ENCODE results near the gene ALDH16A1.

DNA sequence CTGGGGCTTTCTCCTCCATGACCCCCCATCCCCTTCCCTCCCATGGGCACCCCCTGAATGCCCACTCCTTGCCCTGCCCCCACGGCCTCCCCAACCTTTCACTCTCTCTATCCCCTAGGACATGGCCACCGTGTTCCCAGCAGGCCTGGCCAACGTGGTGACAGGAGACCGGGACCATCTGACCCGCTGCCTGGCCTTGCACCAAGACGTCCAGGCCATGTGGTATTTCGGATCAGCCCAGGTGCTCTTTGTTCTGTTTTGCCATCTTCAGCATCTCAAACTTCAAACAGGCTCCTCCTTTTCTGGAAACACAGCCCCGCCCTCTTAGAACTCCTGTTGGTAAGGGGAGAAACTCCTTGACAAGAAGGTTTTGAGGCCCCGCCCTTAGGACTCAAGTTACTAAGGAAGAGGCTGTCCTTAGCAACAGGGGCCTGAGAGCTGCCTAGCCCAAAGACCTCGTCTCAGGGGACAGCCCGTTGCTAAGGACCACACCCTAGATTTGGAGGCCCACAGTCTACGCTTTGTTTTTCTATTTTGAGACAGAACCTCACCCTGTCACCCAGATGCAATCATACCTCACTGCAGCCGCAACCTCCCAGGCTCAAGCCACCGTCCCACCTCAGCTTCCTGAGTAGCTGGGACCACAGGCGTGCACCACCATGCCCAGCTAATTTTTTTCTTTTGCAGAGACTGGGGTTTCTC, 15.9 kb downstream of the ALDH16A1 start:
- no peak for TF ChIP-seq POLR2A (IDR thresholded peaks at IDR 0.05)
- TF ChIP-seq CTCF (IDR thresholded peaks at IDR 0.05): no peak
